Endothelial cell (in vitro differentiated cells): ENCODE measurements around the gene EML1. TPM values are rescaled to one million over a fixed set of nuclear protein-coding genes. Genes with fewer than 3 reads are reported as not detected.

ENCODE experiments used
- DNase-seq: peaks from one replicate; pipeline ENCODE4 v3.0.0; 2021; ENCODE audit warnings: low spot score
- H3K27ac Mint-ChIP-seq: one replicate; pipeline ENCODE4 v1.8.0; 2021; ENCODE audit warnings: mixed read lengths, inconsistent platforms; ENCODE audit not compliant: unreplicated experiment
- H3K27me3 Mint-ChIP-seq: one replicate; pipeline ENCODE4 v1.8.0; 2021; ENCODE audit warnings: mild to moderate bottlenecking, moderate library complexity, mixed read lengths, inconsistent platforms; ENCODE audit not compliant: unreplicated experiment
- H3K36me3 Mint-ChIP-seq: one replicate; pipeline ENCODE4 v1.8.0; 2021; ENCODE audit warnings: mild to moderate bottlenecking, low read depth, mixed read lengths, inconsistent platforms; ENCODE audit not compliant: unreplicated experiment
- H3K4me1 Mint-ChIP-seq: one replicate; pipeline ENCODE4 v1.8.0; 2021; ENCODE audit warnings: mild to moderate bottlenecking, mixed read lengths, inconsistent platforms; ENCODE audit not compliant: unreplicated experiment
- H3K4me3 Mint-ChIP-seq: one replicate; pipeline ENCODE4 v1.8.0; 2021; ENCODE audit warnings: mild to moderate bottlenecking, mixed read lengths, inconsistent platforms; ENCODE audit not compliant: unreplicated experiment
- H3K9me3 Mint-ChIP-seq: one replicate; pipeline ENCODE4 v1.8.0; 2021; ENCODE audit warnings: mixed read lengths, inconsistent platforms; ENCODE audit not compliant: unreplicated experiment
- CTCF ChIP-seq: fragments of 200-600 bp; sonication (generic); IDR thresholded peaks from one replicate; pipeline ENCODE4 v1.5.0; 2021; ENCODE audit warnings: antibody characterized with exemption; ENCODE audit not compliant: unreplicated experiment
- total RNA-seq: library from RNA; stranded (reverse); fragmentation: NEBNext Ultra II Directional; extraction: Animal tissue kit (Norgen Biotek cat#: 25700); gene quantifications from one replicate; pipeline ENCODE4 v1.2.1, GENCODE V29; 2021; ENCODE audit not compliant: unreplicated experiment

The EML1 gene
- total RNA-seq, 1 donor from 2014 or later = 10.0 TPM

GRCh38 chr14:99873653-99874052 lies 80.4 kb downstream of the EML1 start:
- Mint-ChIP-seq H3K27ac (no peak overlapping the region), H3K27me3 (no peaks in the 10 kb centered on the region), H3K9me3 (no peaks in the 10 kb centered on the region), H3K4me1 (peaks cover 24% of the 10 kb centered on the region), H3K4me3 (no peak overlapping the region), H3K36me3 (no peaks in the 10 kb centered on the region)
- TF ChIP-seq CTCF = no peak
- DNase-seq = no peak

DNA sequence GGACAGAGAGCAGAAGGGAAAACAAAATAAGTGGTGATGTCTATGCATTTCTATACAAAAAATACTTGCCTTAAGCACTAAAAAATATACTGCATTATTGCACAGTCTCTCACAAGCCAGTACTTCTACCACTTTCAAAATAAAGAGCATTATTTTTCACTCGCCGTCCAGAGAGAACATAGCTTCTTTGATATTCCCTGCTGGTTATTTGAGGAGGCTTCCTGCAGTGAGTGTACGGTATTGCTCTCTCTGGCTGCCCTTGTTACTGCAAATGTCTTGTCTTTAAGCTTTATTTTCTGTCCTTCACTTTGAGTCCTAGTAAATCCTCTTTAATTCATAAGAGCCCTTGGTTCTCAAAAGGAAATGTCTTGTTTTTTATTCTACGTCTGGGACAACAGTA lies 81.1 kb downstream of the EML1 start:
- peaks cover 24% of the 10 kb centered on the region for H3K4me1 Mint-ChIP-seq
- no peak for TF ChIP-seq CTCF
- H3K36me3 Mint-ChIP-seq = no peaks in the 10 kb centered on the region
- no peak for DNase-seq
- H3K27me3 Mint-ChIP-seq = no peaks in the 10 kb centered on the region
- no peaks in the 10 kb centered on the region for H3K9me3 Mint-ChIP-seq
- H3K27ac Mint-ChIP-seq = no peak overlapping the region
- no peak overlapping the region for H3K4me3 Mint-ChIP-seq

- TF ChIP-seq CTCF = no peak
- Mint-ChIP-seq H3K27me3 (no peaks in the 10 kb centered on the region), H3K27ac (no peak overlapping the region), H3K4me3 (no peak overlapping the region), H3K9me3 (no peaks in the 10 kb centered on the region), H3K4me1 (peaks cover 24% of the 10 kb centered on the region), H3K36me3 (no peaks in the 10 kb centered on the region)
- no peak for DNase-seq
Measured at GRCh38 chr14:99875421-99875820, 82.2 kb downstream of the EML1 start.

GRCh38 chr14:99875836-99876235 lies 82.6 kb downstream of the EML1 start:
- DNase-seq = no peak
- no peaks in the 10 kb centered on the region for H3K9me3 Mint-ChIP-seq
- peaks cover 24% of the 10 kb centered on the region for H3K4me1 Mint-ChIP-seq
- no peak overlapping the region for H3K27ac Mint-ChIP-seq
- TF ChIP-seq CTCF = no peak
- H3K27me3 Mint-ChIP-seq = no peaks in the 10 kb centered on the region
- H3K4me3 Mint-ChIP-seq = no peak overlapping the region
- no peaks in the 10 kb centered on the region for H3K36me3 Mint-ChIP-seq

- TF ChIP-seq CTCF = no peak
- Mint-ChIP-seq H3K9me3 (no peaks in the 10 kb centered on the region), H3K36me3 (no peaks in the 10 kb centered on the region), H3K4me1 (peaks cover 24% of the 10 kb centered on the region), H3K27ac (no peak overlapping the region), H3K27me3 (no peaks in the 10 kb centered on the region), H3K4me3 (no peak overlapping the region)
- DNase-seq = no peak
Measured at GRCh38 chr14:99876406-99876805, 83.2 kb downstream of the EML1 start.
